ENCODE measurements around the gene C2CD2. TPM values are rescaled to one million over a fixed set of nuclear protein-coding genes. Genes with fewer than 3 reads are reported as not detected.

C2CD2 gene
- total and polyA plus RNA-seq, 12 donors, result 175 to 439 (median 284) TPM

DNA sequence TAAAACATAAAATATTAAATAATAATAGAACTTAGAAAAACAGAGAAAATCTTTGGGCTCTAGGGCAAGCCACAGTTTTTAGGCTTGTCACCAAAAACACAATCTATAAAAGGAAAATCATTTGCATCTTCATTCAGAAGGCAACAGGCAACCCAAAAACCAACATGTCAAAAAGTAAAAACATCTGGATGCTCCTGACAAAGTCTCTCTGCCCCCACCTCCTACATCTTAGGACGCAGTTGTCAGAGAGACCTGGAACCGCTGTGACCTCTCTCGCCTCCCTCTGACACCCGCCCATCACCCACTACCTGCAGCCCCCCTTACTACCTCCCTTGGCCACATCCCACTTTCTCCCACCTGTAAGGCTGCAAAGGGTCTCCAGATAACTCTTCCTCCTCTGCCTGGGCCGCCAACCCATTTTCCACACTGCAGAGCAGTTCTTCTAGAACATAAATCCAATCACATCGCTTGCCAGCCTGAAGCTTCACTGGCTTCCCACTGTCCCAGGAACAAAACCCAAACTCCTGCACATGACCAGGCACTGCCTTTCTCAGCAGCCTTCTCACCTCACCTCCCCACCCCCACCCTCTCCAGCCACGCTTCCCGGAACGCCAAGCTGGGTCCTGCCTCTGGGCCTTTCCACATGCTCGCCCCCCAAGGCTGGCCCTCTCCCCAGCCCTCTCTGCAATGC lies 89.4 kb downstream of the C2CD2 start:
- Histone ChIP-seq H3K27me3 (no peaks in the 10 kb centered on the region), H3K9me3 (replicated peaks in 1 of 3) (no peaks in the 10 kb centered on the region), H3K4me1 (replicated peaks in 1 of 2) (no peaks in the 10 kb centered on the region), H3K4me3 (no peak overlapping the region), H3K36me3 (replicated peaks in 1 of 2) (peaks cover 0 to 3% of the 10 kb centered on the region in 2 donors), H3K27ac (no peak overlapping the region)
- DNase-seq, result no peak
- WGBS, 4 donors, result 90 to 97% (median 96%) methylated on average over 10 of the region's 10 CpGs
- TF ChIP-seq, protein P1, sequence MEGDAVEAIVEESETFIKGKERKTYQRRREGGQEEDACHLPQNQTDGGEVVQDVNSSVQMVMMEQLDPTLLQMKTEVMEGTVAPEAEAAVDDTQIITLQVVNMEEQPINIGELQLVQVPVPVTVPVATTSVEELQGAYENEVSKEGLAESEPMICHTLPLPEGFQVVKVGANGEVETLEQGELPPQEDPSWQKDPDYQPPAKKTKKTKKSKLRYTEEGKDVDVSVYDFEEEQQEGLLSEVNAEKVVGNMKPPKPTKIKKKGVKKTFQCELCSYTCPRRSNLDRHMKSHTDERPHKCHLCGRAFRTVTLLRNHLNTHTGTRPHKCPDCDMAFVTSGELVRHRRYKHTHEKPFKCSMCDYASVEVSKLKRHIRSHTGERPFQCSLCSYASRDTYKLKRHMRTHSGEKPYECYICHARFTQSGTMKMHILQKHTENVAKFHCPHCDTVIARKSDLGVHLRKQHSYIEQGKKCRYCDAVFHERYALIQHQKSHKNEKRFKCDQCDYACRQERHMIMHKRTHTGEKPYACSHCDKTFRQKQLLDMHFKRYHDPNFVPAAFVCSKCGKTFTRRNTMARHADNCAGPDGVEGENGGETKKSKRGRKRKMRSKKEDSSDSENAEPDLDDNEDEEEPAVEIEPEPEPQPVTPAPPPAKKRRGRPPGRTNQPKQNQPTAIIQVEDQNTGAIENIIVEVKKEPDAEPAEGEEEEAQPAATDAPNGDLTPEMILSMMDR (IDR thresholded peaks at IDR 0.05), result no peak
- TF ChIP-seq POLR2A (IDR thresholded peaks at IDR 0.05), result no peak
- intact Hi-C loops (cut with DNase I), result no loop called here

DNA sequence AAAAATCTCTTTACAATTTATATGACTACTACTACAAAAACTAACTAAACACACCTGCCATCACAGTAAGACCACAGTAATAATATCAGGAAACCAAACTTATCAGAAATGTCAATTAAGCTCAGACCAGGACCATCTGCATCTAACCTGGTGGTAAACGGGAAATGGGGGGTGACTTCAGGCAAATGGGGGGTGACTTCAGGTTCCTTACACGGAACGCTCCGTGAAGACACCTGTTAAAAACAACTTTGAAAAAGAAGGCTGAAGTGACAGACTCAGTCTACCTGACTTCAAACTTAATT lies 90.4 kb downstream of the C2CD2 start:
- Histone ChIP-seq H3K4me3 (no peak overlapping the region), H3K27ac (no peak overlapping the region), H3K4me1 (replicated peaks in 1 of 2) (no peaks in the 10 kb centered on the region), H3K36me3 (replicated peaks in 1 of 2) (peaks cover 0 to 9% of the 10 kb centered on the region in 2 donors), H3K9me3 (replicated peaks in 1 of 3) (no peaks in the 10 kb centered on the region), H3K27me3 (no peaks in the 10 kb centered on the region)
- no peak for DNase-seq
- intact Hi-C loops (cut with DNase I), result no loop called here
- WGBS, 4 donors, result 82 to 89% (median 86%) methylated on average over 4 of the region's 4 CpGs
- no peak for TF ChIP-seq POLR2A (IDR thresholded peaks at IDR 0.05)
- TF ChIP-seq, protein P1 (IDR thresholded peaks at IDR 0.05), result no peak

DNA sequence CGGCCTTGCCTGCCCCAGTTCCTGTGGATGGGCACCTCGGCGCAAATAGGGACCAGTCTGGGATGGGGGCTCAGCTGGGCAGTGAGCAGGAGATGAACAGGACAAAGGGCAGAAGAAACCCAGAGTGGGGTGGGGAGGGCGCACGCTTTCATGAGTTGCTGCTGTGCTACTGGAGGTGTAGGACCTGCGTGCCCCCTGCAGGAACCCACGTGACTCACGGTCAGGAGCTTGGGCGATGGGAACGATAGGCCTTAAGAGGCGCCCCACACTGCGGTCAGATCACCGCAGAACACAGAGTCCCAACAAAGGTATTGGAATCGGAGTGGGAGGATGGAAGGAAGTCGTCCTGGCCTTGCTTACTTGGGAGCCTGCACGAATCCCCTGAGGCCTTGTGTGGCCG lies 91.8 kb downstream of the C2CD2 start:
- no peak overlapping the region for H3K4me3 ChIP-seq
- no peak for DNase-seq
- no peaks in the 10 kb centered on the region for H3K4me1 ChIP-seq (replicated peaks in 1 of 2)
- H3K27me3 ChIP-seq, result no peaks in the 10 kb centered on the region
- H3K27ac ChIP-seq, result no peak overlapping the region
- H3K36me3 ChIP-seq (replicated peaks in 1 of 2), result peaks cover 0 to 17% of the 10 kb centered on the region in 2 donors
- no peaks in the 10 kb centered on the region for H3K9me3 ChIP-seq (replicated peaks in 1 of 3)
- intact Hi-C loops (cut with DNase I), result no loop called here
- WGBS, 4 donors, result 91 to 96% (median 94%) methylated on average over 17 of the region's 17 CpGs
- TF ChIP-seq, protein P1 (IDR thresholded peaks at IDR 0.05), result no peak
- TF ChIP-seq POLR2A (IDR thresholded peaks at IDR 0.05), result no peak

DNA sequence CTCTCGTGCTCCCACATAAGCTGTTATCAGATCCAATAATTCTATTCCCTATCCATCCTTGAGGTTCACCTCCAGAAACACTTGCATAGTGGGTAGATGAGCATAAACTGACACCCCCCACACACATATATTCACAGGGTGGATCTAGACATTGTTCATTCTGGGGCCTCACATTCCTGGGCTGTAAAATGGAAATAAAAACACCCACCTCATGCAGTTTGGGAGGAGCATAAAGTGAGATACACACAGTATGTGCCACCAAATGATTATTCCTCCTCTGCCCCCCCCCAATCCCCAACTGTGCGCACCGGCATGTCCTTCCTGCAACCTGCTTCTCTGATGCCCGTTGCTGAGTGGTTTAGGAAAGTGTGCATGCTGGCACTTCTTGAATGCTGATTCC lies 92.6 kb downstream of the C2CD2 start:
- intact Hi-C loops (cut with DNase I), result no loop called here
- 89 to 96% (median 93%) methylated on average over 4 of the region's 4 CpGs for WGBS, 4 donors
- H3K36me3 ChIP-seq (replicated peaks in 1 of 2), result peaks cover 0 to 24% of the 10 kb centered on the region in 2 donors
- no peak for TF ChIP-seq POLR2A (IDR thresholded peaks at IDR 0.05)
- TF ChIP-seq, protein P1 (IDR thresholded peaks at IDR 0.05), result no peak
- no peaks in the 10 kb centered on the region for H3K27me3 ChIP-seq
- H3K4me3 ChIP-seq, result no peak overlapping the region
- no peak overlapping the region for H3K27ac ChIP-seq
- H3K9me3 ChIP-seq (replicated peaks in 1 of 3), result no peaks in the 10 kb centered on the region
- DNase-seq, result no peak
- no peaks in the 10 kb centered on the region for H3K4me1 ChIP-seq (replicated peaks in 1 of 2)

Data from adrenal gland (tissue), 12 donors.